GM21423 (cell line): ENCODE results near the gene ARHGEF26.

Experiments
- ATAC-seq: cut with Tn5 transposase; IDR thresholded peaks from one replicate; pipeline ENCODE4 v1.9.1; 2021; ENCODE audit warnings: mild to moderate bottlenecking, moderate library complexity; ENCODE audit not compliant: unreplicated experiment

The ARHGEF26 gene

DNA sequence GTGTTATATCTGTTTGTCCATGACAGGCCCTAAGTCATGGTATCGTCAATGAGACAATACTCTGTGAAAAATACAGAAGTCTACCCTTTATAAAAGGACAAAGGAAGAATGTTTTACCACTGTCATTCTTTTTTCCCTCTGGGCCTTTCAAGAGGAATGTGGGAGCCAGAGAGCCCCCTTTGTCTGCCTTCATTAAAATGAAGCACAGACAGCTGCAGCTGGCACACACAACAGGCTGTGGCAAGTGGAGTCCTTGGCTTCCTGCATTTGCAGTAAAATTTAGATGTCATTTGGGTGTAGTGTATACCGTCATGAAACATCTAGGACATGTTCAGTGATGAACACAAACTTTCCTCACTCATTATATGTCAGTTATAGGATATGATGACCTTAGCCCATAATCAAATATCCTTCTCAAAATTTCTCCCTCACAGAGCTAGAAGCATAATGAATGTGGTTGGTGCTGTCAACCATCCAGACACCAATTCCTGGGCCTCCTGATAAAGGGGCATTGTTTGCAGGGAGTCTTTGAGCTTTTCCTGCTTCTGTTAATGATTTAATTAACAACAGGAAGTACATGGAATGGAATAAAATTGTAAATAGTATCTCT is 126.7 kb downstream of the ARHGEF26 start:
- no peak for ATAC-seq

GRCh38 chr3:154250291-154250690 is 129.1 kb downstream of the ARHGEF26 start:
- ATAC-seq = no peak

DNA sequence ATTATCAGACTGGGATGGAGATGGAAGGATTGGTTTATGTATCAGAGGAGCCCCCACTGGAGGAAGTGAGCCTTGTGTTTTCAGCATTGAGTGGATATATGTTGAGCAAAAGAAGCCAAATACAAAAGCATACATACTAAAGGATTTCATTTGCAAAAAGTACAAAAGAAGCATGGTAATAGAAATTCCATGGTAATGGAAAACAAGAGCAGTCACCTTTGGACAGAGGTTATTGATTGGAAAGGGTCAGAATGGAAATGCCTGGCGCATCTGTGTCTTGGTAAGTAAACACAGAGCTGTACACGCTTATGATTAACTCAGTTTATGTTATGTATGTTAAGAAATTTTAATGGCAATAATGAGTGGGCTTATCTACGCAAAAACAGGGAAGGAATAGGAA is 130.4 kb downstream of the ARHGEF26 start:
- ATAC-seq = no peak

DNA sequence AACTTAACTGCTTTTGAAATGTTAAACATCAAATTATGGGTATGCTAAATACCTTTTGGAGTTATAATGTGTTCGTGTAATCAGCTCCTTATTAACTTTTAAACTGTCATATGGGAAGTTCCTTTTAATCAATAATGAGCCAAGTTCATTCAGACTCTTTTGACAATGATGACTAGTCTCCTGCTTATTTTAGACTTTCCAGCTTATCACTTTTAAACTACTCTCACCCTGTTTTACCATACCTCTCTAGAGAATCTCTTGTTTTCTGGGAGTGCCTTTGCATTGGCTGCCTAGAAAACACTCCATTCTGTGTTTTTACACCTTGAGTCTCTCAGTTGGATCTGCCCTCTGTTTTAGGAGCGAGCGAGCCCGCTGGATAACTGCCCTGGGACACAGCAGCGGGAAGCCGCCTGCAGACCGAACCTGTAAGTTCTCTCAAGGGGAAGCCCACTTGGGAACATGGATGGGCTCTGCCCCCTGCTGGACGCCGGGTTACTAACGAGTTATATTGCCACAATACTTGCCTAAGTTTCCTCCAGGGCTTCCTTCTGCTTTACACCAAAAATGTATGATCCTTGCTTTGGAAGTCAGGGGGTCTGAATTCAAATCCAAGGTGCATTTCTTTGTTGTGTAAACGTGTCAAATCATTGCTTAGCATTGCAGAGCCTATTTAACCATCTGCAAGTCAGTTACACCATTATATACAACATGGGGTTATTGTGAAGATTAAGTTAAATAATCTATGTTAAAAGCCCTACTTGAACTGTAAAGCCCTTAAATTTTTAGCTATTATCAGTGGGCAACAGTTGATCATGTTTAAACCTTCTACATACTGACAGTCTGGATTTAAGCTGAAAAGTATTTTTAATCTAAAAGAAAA is 131.8 kb downstream of the ARHGEF26 start:
- ATAC-seq = peak; percentile 89

DNA sequence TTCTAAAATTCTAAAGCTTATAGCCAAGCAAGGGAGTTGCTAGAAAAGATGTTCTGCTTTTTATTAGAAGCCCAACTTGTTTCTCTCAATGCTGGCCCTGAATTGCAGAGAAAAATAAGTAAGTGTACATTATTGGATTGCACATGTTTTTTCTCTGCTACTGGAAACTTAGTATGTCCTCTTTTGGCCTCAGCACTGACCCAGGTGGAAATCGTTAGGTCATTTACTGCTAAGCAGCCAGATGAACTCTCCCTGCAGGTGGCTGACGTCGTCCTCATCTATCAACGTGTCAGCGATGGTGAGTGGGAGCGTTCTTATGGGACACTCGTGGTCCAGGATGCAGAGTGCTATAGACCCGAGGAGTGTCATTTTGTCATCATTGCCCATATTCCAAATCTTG is 133.3 kb downstream of the ARHGEF26 start:
- ATAC-seq = no peak

DNA sequence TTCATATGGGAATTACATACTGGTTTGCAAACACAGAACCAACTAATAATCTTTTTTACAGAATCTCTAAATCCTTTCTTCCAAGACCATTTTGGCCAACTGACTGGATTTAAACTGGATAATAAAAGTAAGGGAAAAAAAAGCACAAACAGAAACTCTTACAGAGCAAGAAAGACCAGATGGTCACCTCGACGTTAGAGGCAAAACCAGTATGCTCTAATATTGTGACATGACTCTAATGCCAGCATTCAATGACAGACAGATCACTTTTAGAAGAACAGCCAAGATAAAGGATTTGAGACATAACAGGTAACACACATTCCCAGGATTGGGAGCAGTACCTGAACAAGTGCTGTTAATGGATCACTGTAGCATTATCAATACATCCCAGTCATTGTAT is 152.2 kb downstream of the ARHGEF26 start:
- ATAC-seq = no peak

- no peak for ATAC-seq
These were observed 153.2 kb downstream of the ARHGEF26 start for GRCh38 chr3:154274348-154274747.

DNA sequence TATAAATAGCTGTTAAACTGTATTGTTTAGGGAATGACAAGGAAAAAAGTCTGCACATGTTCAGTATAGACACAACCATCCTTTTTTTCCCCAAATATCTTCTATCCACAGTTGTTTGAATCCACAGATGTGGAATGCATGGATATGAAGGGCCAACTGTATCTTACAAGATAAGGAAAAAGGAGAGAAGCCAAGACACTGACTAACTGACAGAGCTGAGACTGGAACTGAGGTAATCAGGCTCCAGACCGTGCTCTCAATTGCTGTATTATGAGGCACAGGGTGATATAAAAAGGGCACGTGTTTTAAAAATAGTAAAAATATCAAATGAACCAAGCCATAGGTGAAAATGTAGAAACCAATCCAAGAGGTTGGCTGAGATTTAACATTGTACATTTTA is 154.1 kb downstream of the ARHGEF26 start:
- no peak for ATAC-seq

- no peak for ATAC-seq
These were observed 154.8 kb downstream of the ARHGEF26 start for GRCh38 chr3:154275965-154276364.

GRCh38 chr3:154280161-154280560 is 159.0 kb downstream of the ARHGEF26 start:
- no peak for ATAC-seq

GRCh38 chr3:154285221-154285620 is 164.0 kb downstream of the ARHGEF26 start:
- no peak for ATAC-seq

DNA sequence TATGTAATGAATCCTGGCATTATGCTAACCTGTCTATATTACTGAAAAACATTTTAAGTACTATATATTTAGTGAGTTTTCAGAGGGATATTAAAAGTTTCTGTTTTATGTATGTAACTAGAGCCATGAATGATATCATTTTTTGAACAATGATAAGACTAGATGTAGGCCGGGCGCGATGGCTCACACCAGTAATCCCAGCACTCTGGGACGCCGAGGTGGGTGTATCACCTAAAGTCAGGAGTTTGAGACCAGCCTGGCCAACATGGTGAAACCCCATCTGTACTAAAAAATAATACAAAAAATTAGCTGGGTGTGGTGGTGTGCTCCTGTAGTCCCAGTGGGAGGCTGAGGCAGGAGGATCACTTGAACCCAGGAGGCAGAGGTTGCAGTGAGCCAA is 169.0 kb downstream of the ARHGEF26 start:
- no peak for ATAC-seq

DNA sequence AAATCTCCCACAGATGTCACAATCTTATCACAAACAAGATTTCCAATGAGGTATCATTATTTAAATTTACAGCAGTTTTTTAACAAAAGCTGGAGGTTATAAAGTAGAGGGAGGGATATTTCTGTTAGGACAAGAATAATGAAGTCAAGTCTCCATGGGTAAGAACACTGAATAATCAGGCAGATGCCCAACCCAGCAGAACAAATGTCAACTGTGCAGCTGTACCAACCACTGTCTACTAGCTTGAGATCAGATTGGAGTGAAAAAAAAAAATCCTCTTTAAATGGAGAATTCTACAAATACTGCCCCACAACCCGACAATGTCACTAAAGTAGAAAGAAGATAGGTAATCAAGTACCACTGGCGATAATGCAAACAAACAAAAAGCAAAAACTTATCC is 172.8 kb downstream of the ARHGEF26 start:
- ATAC-seq = no peak

- ATAC-seq = no peak
These were observed 180.4 kb downstream of the ARHGEF26 start for GRCh38 chr3:154301561-154301960.

GRCh38 chr3:154304116-154304786 is 183.1 kb downstream of the ARHGEF26 start:
- ATAC-seq = peak; percentile 45

DNA sequence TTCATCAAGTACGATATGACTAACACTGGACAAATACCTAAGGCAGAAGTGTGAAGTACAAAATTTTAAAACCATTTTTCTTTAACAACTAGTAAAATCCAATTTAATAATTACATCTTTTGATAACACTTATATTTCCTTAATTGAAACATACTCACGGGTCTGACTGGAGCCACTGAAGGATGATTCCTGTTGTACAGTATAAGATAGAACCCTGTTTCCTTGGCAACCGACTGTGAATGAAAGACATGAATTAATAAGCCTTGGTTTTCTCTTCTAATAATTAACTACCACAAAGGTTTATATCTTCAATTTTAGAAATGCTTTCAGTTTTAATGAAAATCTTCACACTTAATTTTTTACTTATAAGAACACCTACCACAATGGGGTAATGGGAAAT is 183.7 kb downstream of the ARHGEF26 start:
- ATAC-seq = peak; percentile 50

DNA sequence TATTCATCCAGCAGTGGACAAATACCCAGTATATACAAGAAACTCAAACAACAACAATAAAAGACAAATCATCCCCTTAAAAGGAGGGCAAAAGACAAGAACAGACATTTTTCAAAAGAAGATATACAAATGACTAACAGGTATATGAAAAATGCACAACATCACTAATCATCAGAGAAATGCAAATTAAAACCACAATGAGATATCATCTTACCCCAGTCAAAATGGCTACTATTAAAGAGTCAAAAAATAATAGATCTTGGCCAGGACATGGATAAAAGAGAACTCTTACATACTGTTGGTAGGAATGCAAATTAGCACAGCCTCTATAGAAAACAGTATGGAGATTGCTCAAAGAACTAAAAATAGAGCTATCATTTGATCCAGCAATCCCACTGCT is 186.2 kb downstream of the ARHGEF26 start:
- ATAC-seq = no peak
